SK-N-DZ (cell line): ENCODE measurements around the gene CYREN.

Experiments used
- small RNA-seq, 2 experiments: library from RNA; depleted of rRNA; stranded (forward); fragments of <200 nt; gene quantifications; one replicate each; pipeline ENCODE3, GENCODE V24; 2014

The CYREN gene

Small RNA genes lying within 50 kb of the gene (small RNA-seq; reads per million reads assigned to genes)
- gene MIR6509, result 0 to 0.04 reads per million in 2 experiments
